T-helper 1 cell (primary cell): ENCODE results near the gene RRAS2.
"Not testable (repeated sequence)": the region's sequence is repeated elsewhere in the genome, so short reads cannot be mapped to it uniquely, and the experiment has no call there.

Source experiments
- DNase-seq, 5 donors: peaks; one replicate each; pipeline ENCODE4 v3.0.0-alpha.2; 2012 to 2020

RRAS2 gene

GRCh38 chr11:14370496-14370895 lies 11.5 kb upstream of the RRAS2 start:
- no peak for DNase-seq

GRCh38 chr11:14369598-14369997 lies 10.6 kb upstream of the RRAS2 start:
- DNase-seq, result no peak

GRCh38 chr11:14366936-14367335 lies 8.0 kb upstream of the RRAS2 start:
- peak in 1 of 5 donors; percentile 80 for DNase-seq

- DNase-seq, result no peak
Measured at GRCh38 chr11:14364322-14364721, 5.3 kb upstream of the RRAS2 start.

GRCh38 chr11:14362611-14363010 lies 3.6 kb upstream of the RRAS2 start:
- DNase-seq, result no peak

GRCh38 chr11:14361951-14362350 lies 3.0 kb upstream of the RRAS2 start:
- DNase-seq, result no peak

- DNase-seq, result no peak
Measured at GRCh38 chr11:14360976-14361375, 2.0 kb upstream of the RRAS2 start.

- DNase-seq, result no peak
Measured at GRCh38 chr11:14359501-14360031, 583 bp upstream of the RRAS2 start.

- peak in 4 of 5 donors; percentile 8 to 34 (median 18) for DNase-seq
Measured at GRCh38 chr11:14357881-14358728, 878 bp downstream of the RRAS2 start.

- no peak for DNase-seq
Measured at GRCh38 chr11:14356342-14356741, 2.6 kb downstream of the RRAS2 start.

- not testable (repeated sequence) for DNase-seq
Measured at GRCh38 chr11:14354604-14355003, 4.4 kb downstream of the RRAS2 start.

GRCh38 chr11:14350716-14351238 lies 8.2 kb downstream of the RRAS2 start:
- DNase-seq, result no peak

- no peak for DNase-seq
Measured at GRCh38 chr11:14350215-14350614, 8.8 kb downstream of the RRAS2 start.

- DNase-seq, result no peak
Measured at GRCh38 chr11:14347991-14348390, 11.0 kb downstream of the RRAS2 start.

GRCh38 chr11:14347494-14347893 lies 11.5 kb downstream of the RRAS2 start:
- no peak for DNase-seq

- DNase-seq, result no peak
Measured at GRCh38 chr11:14346303-14346955, 12.6 kb downstream of the RRAS2 start.

- DNase-seq, result no peak
Measured at GRCh38 chr11:14345668-14346067, 13.3 kb downstream of the RRAS2 start.

- not testable (repeated sequence) for DNase-seq
Measured at GRCh38 chr11:14345016-14345415, 14.0 kb downstream of the RRAS2 start.

- DNase-seq, result no peak
Measured at GRCh38 chr11:14342906-14343305, 16.1 kb downstream of the RRAS2 start.

- no peak for DNase-seq
Measured at GRCh38 chr11:14341968-14342367, 17.0 kb downstream of the RRAS2 start.

- DNase-seq, result no peak
Measured at GRCh38 chr11:14340721-14341120, 18.3 kb downstream of the RRAS2 start.

GRCh38 chr11:14339356-14339755 lies 19.6 kb downstream of the RRAS2 start:
- no peak for DNase-seq
